ENCODE data around the gene CSNK1D.
"Not testable (repeated sequence)": the region's sequence is repeated elsewhere in the genome, so short reads cannot be mapped to it uniquely, and the experiment has no call there.

The CSNK1D gene

GRCh38 chr17:82215972-82216300, 57.6 kb downstream of the CSNK1D start:
- no peaks in the 10 kb centered on the region for H3K27me3 ChIP-seq (replicated peaks; ENCODE audit: control insufficient read depth, insufficient read depth, low read length)
- no peak overlapping the region for H3K4me3 ChIP-seq (ENCODE audit: low read length)
- DNase-seq (ENCODE audit: low read depth): no peak
- peak overlapping the region; percentile 75 for H3K9ac ChIP-seq (ENCODE audit: low read length)
- no peaks in the 10 kb centered on the region for H3K9me3 ChIP-seq (ENCODE audit: control insufficient read depth, low read length)
- peaks cover 33% of the 10 kb centered on the region for H3K4me1 ChIP-seq (ENCODE audit: control insufficient read depth, insufficient read depth, low read length)
- H3K36me3 ChIP-seq (ENCODE audit: control insufficient read depth, insufficient read depth, low read length, severe bottlenecking): no peaks in the 10 kb centered on the region

- Histone ChIP-seq H3K4me1 (ENCODE audit: control insufficient read depth, insufficient read depth, low read length) (peaks cover 33% of the 10 kb centered on the region), H3K9ac (ENCODE audit: low read length) (no peak overlapping the region), H3K4me3 (ENCODE audit: low read length) (no peak overlapping the region), H3K9me3 (ENCODE audit: control insufficient read depth, low read length) (no peaks in the 10 kb centered on the region), H3K36me3 (ENCODE audit: control insufficient read depth, insufficient read depth, low read length, severe bottlenecking) (no peaks in the 10 kb centered on the region), H3K27me3 (replicated peaks; ENCODE audit: control insufficient read depth, insufficient read depth, low read length) (no peaks in the 10 kb centered on the region)
- peak; percentile 36 for DNase-seq (ENCODE audit: low read depth)
These were observed 58.2 kb downstream of the CSNK1D start for GRCh38 chr17:82215095-82215971.

- Histone ChIP-seq H3K36me3 (ENCODE audit: control insufficient read depth, insufficient read depth, low read length, severe bottlenecking) (no peaks in the 10 kb centered on the region), H3K9me3 (ENCODE audit: control insufficient read depth, low read length) (no peaks in the 10 kb centered on the region), H3K9ac (ENCODE audit: low read length) (no peak overlapping the region), H3K4me3 (ENCODE audit: low read length) (no peak overlapping the region), H3K27me3 (replicated peaks; ENCODE audit: control insufficient read depth, insufficient read depth, low read length) (no peaks in the 10 kb centered on the region), H3K4me1 (ENCODE audit: control insufficient read depth, insufficient read depth, low read length) (peaks cover 33% of the 10 kb centered on the region)
- no peak for DNase-seq (ENCODE audit: low read depth)
These were observed 59.4 kb downstream of the CSNK1D start for GRCh38 chr17:82214012-82214628.

GRCh38 chr17:82213251-82214011, 60.1 kb downstream of the CSNK1D start:
- Histone ChIP-seq H3K9me3 (ENCODE audit: control insufficient read depth, low read length) (no peaks in the 10 kb centered on the region), H3K4me3 (ENCODE audit: low read length) (peak overlapping the region; percentile 84), H3K36me3 (ENCODE audit: control insufficient read depth, insufficient read depth, low read length, severe bottlenecking) (no peaks in the 10 kb centered on the region), H3K9ac (ENCODE audit: low read length) (peak overlapping the region; percentile 92), H3K4me1 (ENCODE audit: control insufficient read depth, insufficient read depth, low read length) (peaks cover 33% of the 10 kb centered on the region), H3K27me3 (replicated peaks; ENCODE audit: control insufficient read depth, insufficient read depth, low read length) (no peaks in the 10 kb centered on the region)
- DNase-seq (ENCODE audit: low read depth): peak; percentile 88

GRCh38 chr17:82212331-82213250, 60.9 kb downstream of the CSNK1D start, which contains the start of gene CCDC57:
CCDC57 (minus strand) TSS chr17:82212842; CDS start chr17:82201944, 10,898 bp downstream.
- Histone ChIP-seq H3K27me3 (replicated peaks; ENCODE audit: control insufficient read depth, insufficient read depth, low read length) (no peaks in the 10 kb centered on the region), H3K36me3 (ENCODE audit: control insufficient read depth, insufficient read depth, low read length, severe bottlenecking) (peaks cover 1% of the 10 kb centered on the region)

GRCh38 chr17:82210655-82211054, 62.8 kb downstream of the CSNK1D start:
- H3K27me3 ChIP-seq (replicated peaks; ENCODE audit: control insufficient read depth, insufficient read depth, low read length); H3K9ac ChIP-seq (ENCODE audit: low read length); H3K36me3 ChIP-seq (ENCODE audit: control insufficient read depth, insufficient read depth, low read length, severe bottlenecking); DNase-seq (ENCODE audit: low read depth); H3K9me3 ChIP-seq (ENCODE audit: control insufficient read depth, low read length); H3K4me3 ChIP-seq (ENCODE audit: low read length): not testable (repeated sequence)
- H3K4me1 ChIP-seq (ENCODE audit: control insufficient read depth, insufficient read depth, low read length): peaks cover 19% of the 10 kb centered on the region

More at GRCh38 chr17:82212331-82213250, 60.9 kb downstream of the CSNK1D start, which contains the start of gene CCDC57:
- H3K9ac ChIP-seq (ENCODE audit: low read length): peak within 1 kb of the TSS; percentile 92
- H3K4me3 ChIP-seq (ENCODE audit: low read length): peak within 1 kb of the TSS; percentile 84
- peak; percentile 93 for DNase-seq (ENCODE audit: low read depth)
- no peaks in the 10 kb centered on the region for H3K9me3 ChIP-seq (ENCODE audit: control insufficient read depth, low read length)
- H3K4me1 ChIP-seq (ENCODE audit: control insufficient read depth, insufficient read depth, low read length): peaks cover 30% of the 10 kb centered on the region

GRCh38 chr17:82205720-82206508, 67.6 kb downstream of the CSNK1D start:
- Histone ChIP-seq H3K9ac (ENCODE audit: low read length) (peak overlapping the region; percentile 84), H3K36me3 (ENCODE audit: control insufficient read depth, insufficient read depth, low read length, severe bottlenecking) (peaks cover 5% of the 10 kb centered on the region), H3K4me3 (ENCODE audit: low read length) (peak overlapping the region; percentile 35), H3K4me1 (ENCODE audit: control insufficient read depth, insufficient read depth, low read length) (peaks cover 18% of the 10 kb centered on the region), H3K9me3 (ENCODE audit: control insufficient read depth, low read length) (no peaks in the 10 kb centered on the region), H3K27me3 (replicated peaks; ENCODE audit: control insufficient read depth, insufficient read depth, low read length) (no peaks in the 10 kb centered on the region)
- peak; percentile 96 for DNase-seq (ENCODE audit: low read depth)

- Histone ChIP-seq H3K9me3 (ENCODE audit: control insufficient read depth, low read length) (no peaks in the 10 kb centered on the region), H3K4me3 (ENCODE audit: low read length) (peak overlapping the region; percentile 35), H3K27me3 (replicated peaks; ENCODE audit: control insufficient read depth, insufficient read depth, low read length) (no peaks in the 10 kb centered on the region), H3K4me1 (ENCODE audit: control insufficient read depth, insufficient read depth, low read length) (peaks cover 18% of the 10 kb centered on the region), H3K9ac (ENCODE audit: low read length) (peak overlapping the region; percentile 84), H3K36me3 (ENCODE audit: control insufficient read depth, insufficient read depth, low read length, severe bottlenecking) (peaks cover 5% of the 10 kb centered on the region)
- peak; percentile 72 for DNase-seq (ENCODE audit: low read depth)
These were observed 68.4 kb downstream of the CSNK1D start for GRCh38 chr17:82204831-82205719.

- no peaks in the 10 kb centered on the region for H3K9me3 ChIP-seq (ENCODE audit: control insufficient read depth, low read length)
- H3K9ac ChIP-seq (ENCODE audit: low read length): no peak overlapping the region
- H3K4me3 ChIP-seq (ENCODE audit: low read length): no peak overlapping the region
- no peaks in the 10 kb centered on the region for H3K27me3 ChIP-seq (replicated peaks; ENCODE audit: control insufficient read depth, insufficient read depth, low read length)
- no peak for DNase-seq (ENCODE audit: low read depth)
- peaks cover 18% of the 10 kb centered on the region for H3K4me1 ChIP-seq (ENCODE audit: control insufficient read depth, insufficient read depth, low read length)
- H3K36me3 ChIP-seq (ENCODE audit: control insufficient read depth, insufficient read depth, low read length, severe bottlenecking): peaks cover 5% of the 10 kb centered on the region
These were observed 69.6 kb downstream of the CSNK1D start for GRCh38 chr17:82203920-82204319.

Data from adipocyte (in vitro differentiated cells).